Neural progenitor cell (in vitro differentiated cells): ENCODE results near the gene EXO1.

Source experiments
- CTCF ChIP-seq: fragments of 200-600 bp; sonication (generic); IDR thresholded peaks from 2 replicates; pipeline ENCODE4 v1.5.1; 2017; ENCODE audit warnings: antibody characterized with exemption, mild to moderate bottlenecking
- EZH2 ChIP-seq: fragments of 200-600 bp; sonication (generic); IDR thresholded peaks from 2 replicates; pipeline ENCODE4 v1.6.1; 2017; ENCODE audit warnings: antibody characterized with exemption, mild to moderate bottlenecking, moderate library complexity
- EZH2phosphoT487 ChIP-seq: fragments of 200-600 bp; sonication (generic); IDR thresholded peaks from 2 replicates; pipeline ENCODE4 v1.6.1; 2017; ENCODE audit warnings: antibody characterized with exemption

GRCh38 chr1:241810769-241811405 is 37.1 kb upstream of the EXO1 start:
- no peak for TF ChIP-seq CTCF
- TF ChIP-seq EZH2: no peak
- no peak for TF ChIP-seq EZH2phosphoT487
